IPS-15b (cell line): ENCODE measurements around the gene AP2B1.

Experiments used
- H3K27me3 ChIP-seq: one replicate; pipeline ENCODE4 v1.6.1; 2013; ENCODE audit warnings: low read length; ENCODE audit not compliant: control insufficient read depth, insufficient read depth
- H3K36me3 ChIP-seq: one replicate; pipeline ENCODE4 v1.6.1; 2013; ENCODE audit warnings: low read length; ENCODE audit not compliant: control insufficient read depth, insufficient read depth
- H3K4me1 ChIP-seq: one replicate; pipeline ENCODE4 v1.6.1; 2013; ENCODE audit warnings: mild to moderate bottlenecking, low read length; ENCODE audit not compliant: control insufficient read depth, insufficient read depth
- H3K4me3 ChIP-seq: one replicate; pipeline ENCODE4 v1.5.1; 2013; ENCODE audit warnings: low read depth, low read length
- H3K9ac ChIP-seq: one replicate; pipeline ENCODE4 v1.6.1; 2013; ENCODE audit warnings: low read depth, mild to moderate bottlenecking, low read length
- H3K9me3 ChIP-seq: one replicate; pipeline ENCODE4 v1.6.1; 2013; ENCODE audit warnings: mild to moderate bottlenecking, low read length; ENCODE audit not compliant: control insufficient read depth, insufficient read depth

AP2B1 gene

DNA sequence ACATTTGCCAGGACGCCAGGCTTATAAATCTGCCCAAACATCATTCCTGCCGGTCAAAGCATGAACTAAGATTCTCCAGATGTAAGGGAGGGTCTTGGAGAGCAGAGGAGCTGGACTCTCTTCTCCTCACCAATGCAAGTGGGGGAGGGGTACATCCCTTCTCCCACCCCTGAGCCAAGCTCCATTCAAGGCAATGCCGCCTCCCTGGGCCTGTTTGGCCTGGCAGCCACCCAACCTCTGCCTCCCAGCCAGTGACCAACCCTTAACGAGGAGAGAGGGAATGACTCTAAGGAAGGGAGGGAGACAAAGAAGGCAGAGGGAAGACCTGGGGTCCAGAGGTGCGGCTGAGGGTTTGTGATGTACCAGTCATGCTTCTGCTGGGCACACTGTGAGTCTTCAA lies 187.4 kb downstream of the AP2B1 start:
- no peak overlapping the region for H3K9ac ChIP-seq
- no peak overlapping the region for H3K4me3 ChIP-seq
- no peaks in the 10 kb centered on the region for H3K9me3 ChIP-seq
- H3K4me1 ChIP-seq: peaks cover 5% of the 10 kb centered on the region
- H3K27me3 ChIP-seq: no peaks in the 10 kb centered on the region
- no peaks in the 10 kb centered on the region for H3K36me3 ChIP-seq

DNA sequence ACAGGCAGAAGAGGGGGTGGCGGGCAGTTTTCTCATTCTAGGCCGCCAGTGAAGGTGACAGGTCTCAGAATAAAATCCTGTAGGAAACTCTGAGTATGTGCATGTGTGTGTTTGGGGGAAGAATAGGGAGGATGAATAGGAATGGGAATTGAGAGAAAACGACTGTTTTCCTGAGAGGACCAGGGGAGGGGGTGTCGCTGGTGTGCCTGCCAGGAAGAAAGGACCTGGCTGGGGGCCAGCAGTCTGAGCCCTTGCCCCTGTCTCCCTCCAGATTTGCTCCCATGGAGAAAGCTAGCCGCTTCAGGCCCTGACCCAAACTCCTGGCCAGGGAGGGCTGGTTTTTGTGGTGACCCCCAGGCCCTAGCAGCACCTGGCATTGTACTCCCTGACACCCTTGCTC lies 187.9 kb downstream of the AP2B1 start:
- Histone ChIP-seq H3K9ac (no peak overlapping the region), H3K9me3 (no peaks in the 10 kb centered on the region), H3K27me3 (no peaks in the 10 kb centered on the region), H3K4me3 (no peak overlapping the region), H3K4me1 (peaks cover 5% of the 10 kb centered on the region), H3K36me3 (no peaks in the 10 kb centered on the region)

DNA sequence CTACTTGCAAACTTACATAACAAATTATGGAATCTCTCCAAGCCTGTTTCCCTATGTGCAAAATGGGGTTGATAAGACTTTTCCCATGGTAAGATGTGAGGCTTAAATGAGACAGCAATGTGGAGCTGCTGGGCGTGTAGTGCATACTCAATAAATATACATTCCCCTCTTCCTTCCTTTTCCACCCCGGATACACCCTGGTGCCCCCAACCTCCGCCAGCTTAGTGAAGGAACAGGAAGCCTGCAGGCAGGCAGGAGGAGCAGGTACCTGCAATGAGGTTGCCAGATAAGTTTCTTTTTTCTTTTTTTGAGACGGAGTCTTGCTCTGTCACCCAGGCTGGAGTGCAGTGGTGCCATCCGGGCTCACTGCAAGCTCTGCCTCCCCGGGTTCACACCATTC lies 188.5 kb downstream of the AP2B1 start:
- no peaks in the 10 kb centered on the region for H3K36me3 ChIP-seq
- peaks cover 5% of the 10 kb centered on the region for H3K4me1 ChIP-seq
- H3K4me3 ChIP-seq: no peak overlapping the region
- H3K27me3 ChIP-seq: no peaks in the 10 kb centered on the region
- H3K9me3 ChIP-seq: no peaks in the 10 kb centered on the region
- no peak overlapping the region for H3K9ac ChIP-seq
